ENCODE data around the gene INPP5D. TPM values are rescaled to one million over a fixed set of nuclear protein-coding genes. Genes with fewer than 3 reads are reported as not detected.
"Not testable (repeated sequence)": the region's sequence is repeated elsewhere in the genome, so short reads cannot be mapped to it uniquely, and the experiment has no call there.

INPP5D gene
- total RNA-seq, 1 donor from 2014 or later, result 43.6 TPM

DNA sequence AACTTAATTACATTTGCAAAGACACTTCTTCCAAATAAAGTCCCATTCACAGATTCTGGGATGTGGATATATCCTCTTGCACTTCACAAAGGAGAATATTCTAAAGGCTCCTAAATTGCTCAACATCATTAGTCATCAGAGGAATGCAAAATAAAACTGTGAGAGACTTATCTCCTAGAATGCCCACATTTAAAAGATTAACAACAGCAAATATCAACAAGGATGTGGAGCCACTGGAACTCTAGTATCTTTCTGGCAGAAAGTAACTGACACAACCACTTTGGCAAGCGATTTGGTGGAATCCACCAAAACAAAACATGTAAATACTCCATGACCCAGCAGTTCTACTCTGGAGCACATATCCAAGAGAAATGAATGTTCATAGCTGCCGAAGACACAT lies 23.1 kb upstream of the INPP5D start:
- Mint-ChIP-seq H3K27me3 (peaks cover under 1% of the 10 kb centered on the region), H3K4me1 (no peaks in the 10 kb centered on the region), H3K9me3 (no peaks in the 10 kb centered on the region), H3K36me3 (ENCODE audit: low read depth) (no peaks in the 10 kb centered on the region), H3K27ac (no peak overlapping the region), H3K4me3 (no peak overlapping the region)
- DNase-seq, result no peak
- intact Hi-C loops (cut with micrococcal nuclease), result no loop called here

- no peaks in the 10 kb centered on the region for H3K4me1 Mint-ChIP-seq
- H3K27ac Mint-ChIP-seq, result no peak overlapping the region
- H3K27me3 Mint-ChIP-seq, result peaks cover 2% of the 10 kb centered on the region
- no peaks in the 10 kb centered on the region for H3K9me3 Mint-ChIP-seq
- H3K36me3 Mint-ChIP-seq (ENCODE audit: low read depth), result no peaks in the 10 kb centered on the region
- H3K4me3 Mint-ChIP-seq, result no peak overlapping the region
- no peak for DNase-seq
- intact Hi-C loops (cut with micrococcal nuclease), result no loop called here
Observed at GRCh38 chr2:233039212-233039845, 20.8 kb upstream of the INPP5D start.

GRCh38 chr2:233039846-233040530 lies 20.2 kb upstream of the INPP5D start:
- no peak for DNase-seq
- H3K4me1 Mint-ChIP-seq, result no peaks in the 10 kb centered on the region
- intact Hi-C loops (cut with micrococcal nuclease), result no loop called here
- H3K27ac Mint-ChIP-seq, result no peak overlapping the region
- no peaks in the 10 kb centered on the region for H3K36me3 Mint-ChIP-seq (ENCODE audit: low read depth)
- no peaks in the 10 kb centered on the region for H3K9me3 Mint-ChIP-seq
- peaks cover 2% of the 10 kb centered on the region for H3K27me3 Mint-ChIP-seq
- H3K4me3 Mint-ChIP-seq, result no peak overlapping the region

DNA sequence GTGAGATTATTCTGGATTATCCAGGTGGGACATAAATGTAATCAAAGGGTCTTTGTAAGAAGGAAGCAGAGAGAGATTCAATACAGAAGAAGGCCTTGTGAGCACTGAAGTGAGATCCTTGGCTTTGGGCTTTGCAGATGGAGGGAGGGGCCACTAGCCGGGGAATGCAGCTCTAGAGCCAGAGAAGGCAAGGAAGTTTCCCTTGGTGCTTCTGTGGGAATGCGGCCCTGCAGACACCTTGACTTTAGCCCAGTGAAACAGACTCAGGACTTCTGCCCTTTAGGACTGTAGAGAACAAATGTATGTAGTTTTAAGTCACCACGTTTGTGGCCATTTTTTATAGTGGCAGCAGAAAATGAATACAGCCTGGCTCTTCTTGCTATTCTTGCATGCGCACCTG lies 19.6 kb upstream of the INPP5D start:
- no peaks in the 10 kb centered on the region for H3K36me3 Mint-ChIP-seq (ENCODE audit: low read depth)
- intact Hi-C loops (cut with micrococcal nuclease), result no loop called here
- H3K4me1 Mint-ChIP-seq, result no peaks in the 10 kb centered on the region
- H3K27me3 Mint-ChIP-seq, result peaks cover 5% of the 10 kb centered on the region
- DNase-seq, result no peak
- H3K27ac Mint-ChIP-seq, result no peak overlapping the region
- no peaks in the 10 kb centered on the region for H3K9me3 Mint-ChIP-seq
- no peak overlapping the region for H3K4me3 Mint-ChIP-seq

DNA sequence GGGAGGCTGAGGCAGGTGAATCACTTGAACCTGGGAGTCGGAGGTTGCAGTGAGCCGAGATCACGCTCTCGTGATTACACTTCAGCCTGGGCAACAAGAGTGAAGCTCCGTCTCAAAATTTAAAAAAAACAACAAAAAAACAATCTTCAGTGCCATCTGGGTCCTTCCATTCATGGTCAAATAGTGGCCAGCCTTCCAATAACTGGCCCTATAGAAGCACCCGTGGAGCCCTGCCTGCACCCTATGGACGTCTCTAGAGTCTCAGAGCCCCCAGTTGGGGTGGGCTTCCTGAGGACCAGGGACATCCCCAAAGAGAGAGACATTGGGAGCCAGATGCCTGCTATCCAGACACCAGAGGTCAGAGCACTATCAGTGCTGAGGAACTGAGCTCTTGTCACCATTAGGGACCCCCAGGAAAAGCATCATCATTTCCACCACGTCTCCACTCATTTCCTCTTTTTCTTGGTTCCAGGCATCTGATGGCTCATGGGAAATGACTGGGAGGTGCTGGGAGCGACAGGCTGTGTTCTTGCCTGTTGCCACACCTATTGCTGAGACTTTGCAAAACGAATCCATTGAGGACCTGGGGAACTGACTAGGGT lies 18.3 kb upstream of the INPP5D start:
- H3K4me1 Mint-ChIP-seq, result no peaks in the 10 kb centered on the region
- no peak for DNase-seq
- intact Hi-C loops (cut with micrococcal nuclease), result no loop called here
- no peaks in the 10 kb centered on the region for H3K36me3 Mint-ChIP-seq (ENCODE audit: low read depth)
- no peak overlapping the region for H3K27ac Mint-ChIP-seq
- H3K9me3 Mint-ChIP-seq, result no peaks in the 10 kb centered on the region
- H3K27me3 Mint-ChIP-seq, result peaks cover 5% of the 10 kb centered on the region
- H3K4me3 Mint-ChIP-seq, result no peak overlapping the region

GRCh38 chr2:233042549-233042948 lies 17.6 kb upstream of the INPP5D start:
- Mint-ChIP-seq H3K4me1 (no peaks in the 10 kb centered on the region), H3K4me3 (no peak overlapping the region), H3K9me3 (no peaks in the 10 kb centered on the region), H3K36me3 (ENCODE audit: low read depth) (no peaks in the 10 kb centered on the region), H3K27ac (no peak overlapping the region), H3K27me3 (peaks cover 9% of the 10 kb centered on the region)
- no peak for DNase-seq
- intact Hi-C loops (cut with micrococcal nuclease), result no loop called here

DNA sequence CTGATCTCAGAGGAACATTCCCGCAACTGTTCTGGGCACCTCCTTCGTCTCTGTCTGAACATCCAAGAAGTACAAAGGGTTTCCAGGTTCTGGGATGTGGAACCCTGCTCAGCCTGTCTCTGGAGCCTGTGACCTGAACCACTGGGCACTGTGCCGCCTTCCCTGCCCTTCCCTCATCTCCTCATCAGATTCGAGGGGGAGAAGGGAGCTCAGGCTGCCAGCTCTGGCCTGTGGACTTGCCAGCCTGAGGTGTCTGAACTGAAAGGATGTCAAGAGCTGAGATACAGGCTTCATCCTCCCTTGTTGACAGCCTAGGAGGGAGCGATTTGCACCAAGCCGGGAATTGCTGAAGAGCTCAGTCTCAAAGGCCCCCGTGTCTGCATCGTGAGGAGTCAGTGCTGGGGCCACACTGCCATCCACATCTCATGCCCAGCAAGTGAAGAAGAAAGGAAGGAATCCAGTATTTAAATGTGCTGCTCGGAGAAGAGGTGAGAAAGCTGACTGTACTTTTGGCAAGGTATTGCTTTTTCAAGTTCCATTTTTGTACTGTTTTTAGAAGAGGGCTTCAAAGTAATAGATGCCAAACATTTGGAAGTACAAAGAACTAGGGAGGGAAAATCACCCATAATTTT lies 15.1 kb upstream of the INPP5D start:
- no peak overlapping the region for H3K27ac Mint-ChIP-seq
- intact Hi-C loops (cut with micrococcal nuclease), result no loop called here
- peaks cover 22% of the 10 kb centered on the region for H3K27me3 Mint-ChIP-seq
- H3K9me3 Mint-ChIP-seq, result no peaks in the 10 kb centered on the region
- no peaks in the 10 kb centered on the region for H3K4me1 Mint-ChIP-seq
- no peak for DNase-seq
- H3K4me3 Mint-ChIP-seq, result no peak overlapping the region
- no peaks in the 10 kb centered on the region for H3K36me3 Mint-ChIP-seq (ENCODE audit: low read depth)

- DNase-seq, result no peak
- H3K4me1 Mint-ChIP-seq, result no peaks in the 10 kb centered on the region
- no peak overlapping the region for H3K27ac Mint-ChIP-seq
- H3K4me3 Mint-ChIP-seq, result no peak overlapping the region
- no peaks in the 10 kb centered on the region for H3K36me3 Mint-ChIP-seq (ENCODE audit: low read depth)
- H3K9me3 Mint-ChIP-seq, result no peaks in the 10 kb centered on the region
- intact Hi-C loops (cut with micrococcal nuclease), result no loop called here
- peaks cover 25% of the 10 kb centered on the region for H3K27me3 Mint-ChIP-seq
Observed at GRCh38 chr2:233047206-233047605, 12.9 kb upstream of the INPP5D start.

DNA sequence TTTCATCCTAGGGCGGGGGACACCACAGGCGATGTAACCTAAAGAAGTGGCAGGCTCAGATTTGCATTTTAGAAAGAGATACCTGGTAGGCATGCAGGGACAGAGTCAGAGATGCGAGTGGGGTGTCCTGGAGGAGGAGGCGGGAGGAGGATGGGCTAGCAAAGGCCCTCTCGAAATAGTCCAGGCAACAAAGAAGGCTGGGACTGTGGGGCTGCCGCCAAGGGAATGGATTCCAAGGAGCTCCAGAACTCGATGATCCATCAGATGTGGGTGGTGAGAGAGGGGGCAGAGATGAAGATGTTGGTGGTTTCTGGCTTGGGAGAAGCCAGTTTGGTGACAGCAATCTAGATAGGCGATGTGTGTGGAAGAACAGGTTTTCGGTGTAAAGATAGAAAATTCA lies 12.5 kb upstream of the INPP5D start:
- no peaks in the 10 kb centered on the region for H3K36me3 Mint-ChIP-seq (ENCODE audit: low read depth)
- intact Hi-C loops (cut with micrococcal nuclease), result no loop called here
- H3K27ac Mint-ChIP-seq, result no peak overlapping the region
- no peak for DNase-seq
- no peak overlapping the region for H3K4me3 Mint-ChIP-seq
- no peaks in the 10 kb centered on the region for H3K9me3 Mint-ChIP-seq
- no peaks in the 10 kb centered on the region for H3K4me1 Mint-ChIP-seq
- peaks cover 27% of the 10 kb centered on the region for H3K27me3 Mint-ChIP-seq

DNA sequence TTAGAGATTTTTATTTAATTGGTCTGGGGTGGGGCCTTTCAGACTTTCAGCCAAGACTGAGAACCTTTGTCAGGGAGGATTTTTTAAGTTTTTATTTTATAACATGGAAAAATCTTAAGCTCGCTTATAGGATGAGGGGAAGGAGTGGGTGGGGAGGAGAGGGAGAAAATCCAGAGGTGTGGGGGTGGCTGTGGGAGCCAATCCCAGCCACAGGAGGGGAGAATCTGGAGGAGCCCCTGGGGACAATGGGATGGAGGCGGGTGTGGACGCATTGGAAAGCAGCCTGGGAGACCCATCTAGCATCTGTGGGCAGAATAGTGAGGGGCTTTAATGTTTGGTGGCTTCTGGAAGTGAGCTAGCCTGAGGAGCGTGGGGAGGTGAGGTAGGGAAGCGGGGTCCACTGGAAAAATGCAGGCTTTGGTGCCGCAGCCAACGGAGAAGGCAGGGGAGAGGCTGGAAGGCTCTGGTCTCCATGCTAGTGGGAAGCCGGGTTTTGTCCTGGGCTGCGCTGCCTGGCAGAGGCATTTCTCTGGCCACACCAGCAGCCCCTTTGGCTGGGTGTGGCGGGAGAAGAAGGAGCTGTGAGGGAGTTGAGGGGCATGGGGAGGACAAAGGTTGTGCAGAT lies 11.5 kb upstream of the INPP5D start:
- Mint-ChIP-seq H3K9me3 (no peaks in the 10 kb centered on the region), H3K27me3 (peaks cover 35% of the 10 kb centered on the region)
- intact Hi-C loops (cut with micrococcal nuclease), result no loop called here

GRCh38 chr2:233049194-233049761 lies 10.9 kb upstream of the INPP5D start:
- Mint-ChIP-seq H3K9me3 (no peaks in the 10 kb centered on the region), H3K27ac (no peak overlapping the region), H3K27me3 (peaks cover 39% of the 10 kb centered on the region), H3K4me1 (peaks cover 3% of the 10 kb centered on the region), H3K4me3 (no peak overlapping the region), H3K36me3 (ENCODE audit: low read depth) (no peaks in the 10 kb centered on the region)
- DNase-seq, result no peak
- intact Hi-C loops (cut with micrococcal nuclease), result no loop called here

More for the DNA sequence above, 11.5 kb upstream of the INPP5D start:
- peaks cover under 1% of the 10 kb centered on the region for H3K4me1 Mint-ChIP-seq
- H3K4me3 Mint-ChIP-seq, result no peak overlapping the region
- H3K36me3 Mint-ChIP-seq (ENCODE audit: low read depth), result no peaks in the 10 kb centered on the region
- H3K27ac Mint-ChIP-seq, result no peak overlapping the region
- DNase-seq, result no peak

GRCh38 chr2:233051241-233052149 lies 8.6 kb upstream of the INPP5D start:
- no peak for DNase-seq
- H3K36me3 Mint-ChIP-seq (ENCODE audit: low read depth), result no peaks in the 10 kb centered on the region
- intact Hi-C loops (cut with micrococcal nuclease), result loop anchor here (5.0 to 10.0 kb wide), 2 partner anchors 287 to 444 kb away; no protein-coding TSS in a partner anchor
- no peak overlapping the region for H3K27ac Mint-ChIP-seq
- peaks cover 45% of the 10 kb centered on the region for H3K27me3 Mint-ChIP-seq
- no peak overlapping the region for H3K4me3 Mint-ChIP-seq
- peaks cover 5% of the 10 kb centered on the region for H3K4me1 Mint-ChIP-seq
- no peaks in the 10 kb centered on the region for H3K9me3 Mint-ChIP-seq

- peaks cover 41% of the 10 kb centered on the region for H3K27me3 Mint-ChIP-seq
- not testable (repeated sequence) for H3K27ac Mint-ChIP-seq; H3K9me3 Mint-ChIP-seq; H3K4me3 Mint-ChIP-seq; H3K36me3 Mint-ChIP-seq (ENCODE audit: low read depth); DNase-seq; H3K4me1 Mint-ChIP-seq
- intact Hi-C loops (cut with micrococcal nuclease), result loop anchor here (5.0 to 10.0 kb wide), 2 partner anchors 288 to 445 kb away; no protein-coding TSS in a partner anchor
Observed at GRCh38 chr2:233052517-233052916, 7.6 kb upstream of the INPP5D start.
